Vagina (tissue), 2 donors: ENCODE results near the gene PRDM16.

Experiments
- CTCF ChIP-seq, 3 experiments: fragments of 450-650 bp in 2 of 3; fragments of 200-600 bp in 1 of 3; sonication (generic) in 1 of 3; IDR thresholded peaks; one replicate each; pipeline ENCODE4 v1.5.1; 2017 to 2019; ENCODE audit warnings: antibody characterized with exemption in 3 of 3, mild to moderate bottlenecking in 2 of 3, moderate library complexity in 2 of 3
- POLR2A ChIP-seq, 2 donors: fragments of 450-650 bp; IDR thresholded peaks; one replicate each; pipeline ENCODE4 v1.6.1; 2017; ENCODE audit warnings: antibody characterized with exemption in 2 of 2, mild to moderate bottlenecking in 2 of 2, moderate library complexity in 2 of 2

- TF ChIP-seq CTCF (IDR thresholded peaks at IDR 0.05): no peak
- no peak for TF ChIP-seq POLR2A (IDR thresholded peaks at IDR 0.05)
Observed at GRCh38 chr1:3155926-3156220, 86.9 kb downstream of the PRDM16 start.
